GM11168 (cell line): ENCODE results near the gene GPC1.

Experiments
- in situ Hi-C: fragments of 300-500 bp; cut with MboI; formaldehyde crosslinking; loops from one replicate; pipeline ENCODE4 v1.12.0; 2022; ENCODE audit warnings: low sequenced_read_pairs; ENCODE audit not compliant: unreplicated experiment

GPC1 gene

DNA sequence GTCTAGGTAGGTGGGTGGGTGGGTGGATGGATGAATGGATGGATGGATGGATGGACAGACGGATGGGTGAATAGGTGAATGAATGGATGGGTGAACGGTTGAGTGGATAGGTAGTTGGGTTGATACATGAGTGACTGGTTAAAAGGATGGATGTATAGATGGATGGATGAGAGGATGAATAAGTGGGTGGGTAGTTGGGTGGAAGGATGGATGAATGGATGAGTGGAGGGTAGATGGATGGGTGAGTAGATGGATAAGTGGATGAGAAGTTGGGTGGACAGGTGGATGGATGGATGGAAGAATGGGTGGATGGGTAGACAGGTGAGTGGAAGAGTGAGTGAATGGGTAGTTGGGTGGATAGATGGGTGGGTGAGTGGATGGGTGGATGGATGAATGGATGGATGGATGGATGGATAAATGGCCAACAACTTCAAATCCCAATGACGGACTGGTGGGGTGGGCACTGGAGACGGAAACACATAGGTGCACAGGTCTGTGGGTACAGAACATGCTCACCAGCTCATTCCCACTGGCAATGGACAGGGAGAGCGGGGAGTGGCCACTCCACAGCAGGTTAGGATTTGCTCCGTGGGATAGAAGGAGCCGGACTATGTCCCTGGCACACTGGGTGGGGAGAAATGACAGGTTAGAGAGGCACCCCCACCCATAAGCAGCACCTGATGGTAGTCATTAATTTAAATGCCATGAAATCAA is 73.5 kb downstream of the GPC1 start:
- in situ Hi-C loops, result no loop called here

DNA sequence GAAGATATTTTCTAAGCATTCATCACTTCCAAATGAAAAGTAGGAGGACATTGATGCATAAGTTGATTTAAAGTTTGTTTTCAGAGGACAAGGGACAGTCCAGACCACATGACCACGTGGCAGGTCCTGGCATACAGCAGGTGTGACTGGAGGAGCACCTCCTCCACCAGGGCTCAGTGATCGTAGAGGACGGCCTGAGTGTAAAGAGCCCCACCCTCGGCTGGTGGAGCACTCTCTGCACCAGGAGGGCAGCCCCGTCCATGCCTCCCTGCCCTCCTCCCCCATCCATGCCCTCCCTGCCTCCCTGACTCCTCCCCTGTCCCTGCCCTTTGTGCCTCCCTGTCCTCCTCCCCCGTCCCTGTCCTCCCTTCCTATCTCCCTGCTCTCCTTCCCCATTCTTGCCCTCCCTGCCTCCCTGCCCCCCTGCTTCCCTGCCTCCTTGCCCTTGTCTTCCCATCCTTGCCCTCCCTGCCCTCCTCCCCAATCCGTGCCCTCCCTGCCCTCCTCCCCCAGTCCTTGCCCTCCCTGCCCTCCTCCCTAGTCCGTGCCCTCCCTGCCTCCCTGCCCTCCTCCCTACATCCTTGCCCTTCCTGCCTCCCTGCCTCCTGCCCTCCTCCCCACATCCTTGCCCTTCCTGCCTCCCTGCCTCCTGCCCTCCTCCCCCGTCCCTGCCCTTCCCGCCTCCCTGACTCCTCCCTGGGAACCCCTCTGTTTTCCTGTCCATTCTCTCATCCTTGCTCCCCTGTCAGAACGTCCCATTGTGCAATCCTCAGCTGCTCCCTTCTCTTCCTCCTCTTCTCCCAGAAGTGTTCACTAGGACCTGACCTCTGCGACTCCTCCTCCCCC is 74.4 kb downstream of the GPC1 start:
- in situ Hi-C loops, result no loop called here

DNA sequence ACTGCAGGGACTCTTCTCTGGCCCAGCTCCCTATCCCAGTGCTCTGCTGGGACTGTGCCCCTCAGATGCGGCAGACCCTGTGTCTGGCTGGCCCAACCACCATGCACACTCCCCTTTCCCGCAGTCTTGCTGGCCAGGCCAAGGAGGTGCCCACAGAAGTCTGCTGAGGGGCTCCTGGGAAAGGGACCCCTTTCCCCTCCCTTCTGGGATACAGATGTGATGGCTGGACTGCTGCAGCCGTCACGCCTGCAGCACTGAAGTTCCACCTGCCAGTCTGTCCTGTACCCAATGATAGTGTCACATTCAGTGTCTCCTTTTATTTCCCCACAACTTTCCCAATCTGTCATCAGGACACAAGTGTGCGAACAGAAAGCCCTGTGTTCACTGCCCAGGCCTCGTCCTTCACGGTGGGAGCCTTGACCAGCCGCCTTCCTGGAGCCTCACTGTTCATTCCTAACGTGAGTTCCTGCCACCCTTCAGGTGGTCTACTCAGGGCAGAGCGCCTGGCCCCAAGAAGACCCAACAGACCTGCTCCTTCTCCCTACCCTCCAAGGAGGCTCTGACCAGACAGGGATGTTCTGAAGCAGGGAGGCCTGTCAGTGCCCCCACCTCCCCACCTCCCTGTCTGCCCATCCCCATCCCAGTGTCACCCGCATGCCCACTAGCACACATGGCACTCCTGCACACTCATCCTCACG is 75.2 kb downstream of the GPC1 start:
- in situ Hi-C loops, result no loop called here

DNA sequence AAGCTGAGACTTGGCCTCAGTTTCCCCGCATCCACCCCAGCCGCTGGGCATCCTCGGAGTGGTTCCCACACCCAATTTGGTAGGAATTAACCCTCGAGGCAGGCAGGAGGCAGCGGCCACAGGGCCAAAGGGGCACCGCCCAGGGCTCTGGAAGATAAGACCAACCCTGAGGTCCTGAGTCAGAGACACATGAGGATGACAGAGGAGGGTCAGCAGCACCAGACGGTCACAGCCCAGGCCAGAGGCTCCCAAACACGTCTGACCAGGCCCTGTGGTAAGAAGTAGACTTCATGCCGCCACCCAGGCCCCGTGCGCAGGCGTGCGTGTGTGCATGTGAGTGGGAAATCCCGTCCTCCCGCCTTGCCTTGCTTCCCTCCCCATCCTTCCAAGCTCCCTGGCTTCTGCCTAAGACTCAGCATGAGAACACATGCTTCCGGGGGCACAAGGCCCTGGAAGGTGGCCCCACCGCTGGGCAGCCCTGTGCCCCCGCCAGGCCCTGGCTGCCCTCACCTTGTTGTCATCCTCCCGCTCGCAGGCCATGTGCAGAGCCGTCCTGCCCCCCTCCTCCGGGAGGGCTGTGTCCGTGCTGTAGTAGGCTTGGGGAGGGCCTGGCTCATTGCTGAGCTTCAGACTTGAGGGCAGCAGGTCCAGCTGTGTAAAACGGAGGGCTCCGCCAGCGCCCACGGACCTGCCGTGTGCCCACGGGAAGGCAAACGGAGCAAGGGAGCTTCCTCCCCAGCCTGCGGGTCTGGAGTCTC is 76.1 kb downstream of the GPC1 start:
- in situ Hi-C loops, result no loop called here

DNA sequence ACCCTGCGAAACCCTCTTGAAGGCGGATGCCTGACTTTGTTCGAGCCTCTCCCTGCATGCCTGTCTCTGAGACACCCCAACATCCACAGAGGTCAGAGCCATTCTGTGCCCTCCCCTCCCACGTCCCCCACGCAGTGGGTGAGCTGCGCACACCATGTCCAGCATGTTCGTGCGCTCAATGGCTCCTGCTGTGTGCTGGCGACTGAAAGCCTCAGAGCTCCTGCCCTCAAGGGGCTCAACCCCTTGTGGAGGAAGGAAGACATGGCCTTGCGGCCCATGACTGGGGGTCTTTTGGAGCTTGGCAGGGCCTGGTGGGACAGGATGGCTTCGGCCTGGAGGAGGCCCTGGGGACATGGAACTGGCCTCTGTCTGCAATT is 76.6 kb downstream of the GPC1 start:
- in situ Hi-C loops, result no loop called here

DNA sequence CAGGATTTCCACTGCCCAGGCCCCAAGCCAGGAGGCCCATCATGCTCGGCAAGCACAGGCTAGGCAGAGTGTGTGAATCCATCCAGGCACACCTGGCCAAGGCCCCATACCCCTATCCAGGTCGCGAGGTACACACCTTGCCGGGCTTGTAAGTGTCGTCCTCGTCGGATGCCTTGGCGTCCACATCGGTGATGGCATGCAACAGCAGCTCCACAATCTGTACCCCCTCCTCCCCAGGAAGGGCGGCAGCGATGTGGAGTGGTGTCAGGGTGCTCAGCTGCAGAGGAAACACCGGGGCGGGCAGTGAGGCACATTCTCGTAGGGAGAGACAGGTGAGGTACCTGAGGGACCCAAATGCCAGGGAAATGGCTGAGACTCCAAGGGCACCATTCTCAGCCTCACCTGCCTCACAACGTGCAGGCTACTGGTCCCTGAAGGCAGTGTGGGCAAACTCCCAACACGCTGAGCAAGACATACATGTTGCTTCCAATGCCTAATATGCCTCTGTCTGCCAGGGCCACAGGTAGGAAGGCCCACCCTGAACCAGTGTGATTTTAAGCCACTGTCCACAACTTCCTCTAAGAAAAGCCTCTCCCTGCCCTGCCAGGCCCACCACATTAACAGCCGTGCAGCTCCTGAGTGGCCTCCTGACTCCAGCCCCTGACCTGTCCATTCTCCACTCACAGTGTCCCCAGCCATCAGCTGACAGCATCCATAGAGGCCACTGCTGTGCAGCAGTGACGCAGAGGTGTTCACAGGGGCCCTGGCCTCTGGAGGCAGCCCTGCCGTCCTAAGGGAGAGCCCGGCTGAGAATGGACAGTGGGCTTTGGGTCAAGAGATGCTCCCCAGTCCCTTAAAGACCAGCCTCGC is 77.4 kb downstream of the GPC1 start:
- in situ Hi-C loops, result no loop called here

DNA sequence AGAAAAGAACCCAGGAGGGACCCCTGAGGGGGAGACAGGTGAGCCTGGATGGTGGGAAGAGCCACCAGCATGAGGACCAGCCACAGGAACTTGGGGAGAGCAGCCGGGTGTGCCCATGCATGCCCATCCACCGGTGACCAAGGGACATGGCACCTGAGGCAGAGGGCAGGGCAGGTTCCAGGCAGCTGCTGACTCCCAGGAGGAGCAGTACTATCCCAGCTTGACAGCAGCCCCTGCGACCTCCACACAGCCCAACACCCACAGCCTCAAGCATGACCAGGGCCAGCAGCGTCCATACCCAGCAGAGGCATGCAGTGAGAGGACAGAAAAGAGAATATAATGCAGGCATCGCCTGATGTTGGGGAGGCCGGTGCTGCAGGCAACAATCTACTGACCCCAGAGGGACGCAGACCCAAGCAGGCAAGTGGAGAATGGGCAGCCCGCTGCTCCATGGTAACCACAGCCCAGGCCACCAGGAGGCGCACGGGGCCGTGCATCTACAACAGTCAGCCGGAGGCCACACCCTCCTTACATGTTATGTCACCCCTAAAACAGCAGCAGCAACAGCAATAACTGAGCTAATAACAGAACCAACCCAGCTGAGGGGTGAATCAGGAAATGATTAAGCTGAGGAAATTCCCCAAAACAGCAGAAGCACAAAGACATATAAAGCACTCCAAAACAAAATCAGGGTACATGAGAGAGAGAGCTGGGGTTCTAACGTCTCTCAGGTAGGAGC is 78.3 kb downstream of the GPC1 start:
- in situ Hi-C loops, result no loop called here

DNA sequence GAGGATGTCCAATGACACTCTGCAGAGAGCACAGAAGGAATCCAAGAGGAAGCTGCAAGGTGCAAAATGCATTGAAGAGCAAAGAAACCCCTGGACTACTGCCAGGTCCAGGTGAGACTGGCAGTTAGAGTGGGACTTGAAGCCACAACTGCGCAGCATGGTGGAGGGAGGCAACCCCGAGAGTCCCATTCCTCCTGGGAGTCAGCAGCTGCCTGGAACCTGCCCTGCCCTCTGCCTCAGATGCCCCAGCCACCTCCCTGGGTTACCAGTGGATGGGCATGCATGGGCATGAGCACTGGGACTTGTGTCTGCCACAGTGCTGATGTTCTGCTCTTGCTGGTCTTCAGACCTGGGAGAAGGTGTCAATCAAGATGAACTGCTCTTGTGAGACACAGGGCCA is 79.2 kb downstream of the GPC1 start:
- in situ Hi-C loops, result no loop called here

DNA sequence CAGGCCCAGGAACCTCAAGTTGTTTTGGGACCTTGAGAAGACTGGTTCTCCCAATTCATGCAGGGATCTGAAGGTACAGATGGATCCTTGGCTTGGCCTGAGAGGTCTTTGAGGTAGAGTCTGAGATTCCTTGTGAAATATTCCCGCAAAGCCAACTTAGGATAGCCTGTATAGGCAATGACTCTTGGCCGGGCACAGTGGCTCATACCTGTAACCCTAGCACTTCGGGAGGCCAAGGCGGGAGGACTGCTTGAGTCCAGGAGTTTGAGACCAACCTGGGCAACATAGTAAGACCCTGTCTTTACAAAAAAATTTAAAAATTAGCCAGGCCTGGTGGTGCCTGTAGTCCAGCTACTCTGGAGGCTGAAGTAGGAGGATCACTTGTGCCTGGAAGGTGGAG is 81.9 kb downstream of the GPC1 start:
- in situ Hi-C loops, result no loop called here
